Activated CD8-positive, alpha-beta memory T cell treated with anti-CD3 and anti-CD28 coated beads, Interleukin-2, amount 50 U/mL, for 24 hours (primary cell): Measurements from ENCODE around the gene FBLN1.
"Not testable (repeated sequence)": the region's sequence is repeated elsewhere in the genome, so short reads cannot be mapped to it uniquely, and the experiment has no call there.

ENCODE experiments used
- DNase-seq: peaks from one replicate; pipeline ENCODE4 v3.0.0-alpha.2; 2020; ENCODE audit errors: extremely low read depth

FBLN1 gene

GRCh38 chr22:45584621-45585436, 82.1 kb downstream of the FBLN1 start:
- no peak for DNase-seq

GRCh38 chr22:45585437-45585755, 82.7 kb downstream of the FBLN1 start:
- DNase-seq: no peak

GRCh38 chr22:45585946-45586540, 83.4 kb downstream of the FBLN1 start:
- no peak for DNase-seq

- no peak for DNase-seq
Measured at GRCh38 chr22:45586651-45587405, 84.1 kb downstream of the FBLN1 start.

- DNase-seq: no peak
Measured at GRCh38 chr22:45587638-45588505, 85.2 kb downstream of the FBLN1 start.

- no peak for DNase-seq
Measured at GRCh38 chr22:45589556-45589955, 86.9 kb downstream of the FBLN1 start.

- DNase-seq: no peak
Measured at GRCh38 chr22:45590262-45590661, 87.6 kb downstream of the FBLN1 start.

- DNase-seq: not testable (repeated sequence)
Measured at GRCh38 chr22:45591633-45592213, 89.0 kb downstream of the FBLN1 start.

- DNase-seq: no peak
Measured at GRCh38 chr22:45594123-45594941, 91.6 kb downstream of the FBLN1 start.

- DNase-seq: no peak
Measured at GRCh38 chr22:45597460-45598192, 94.9 kb downstream of the FBLN1 start.

GRCh38 chr22:45598596-45599217, 96.0 kb downstream of the FBLN1 start:
- DNase-seq: no peak

GRCh38 chr22:45599836-45600577, 97.3 kb downstream of the FBLN1 start:
- DNase-seq: no peak

GRCh38 chr22:45600790-45601730, 98.4 kb downstream of the FBLN1 start:
- DNase-seq: no peak

- DNase-seq: no peak
Measured at GRCh38 chr22:45602004-45602733, 99.5 kb downstream of the FBLN1 start.

GRCh38 chr22:45602824-45603595, 100.3 kb downstream of the FBLN1 start:
- no peak for DNase-seq

- no peak for DNase-seq
Measured at GRCh38 chr22:45603619-45604018, 100.9 kb downstream of the FBLN1 start.
